HG03378 (cell line): Measurements from ENCODE around the gene RAPGEF2.
"Not testable (repeated sequence)": the region's sequence is repeated elsewhere in the genome, so short reads cannot be mapped to it uniquely, and the experiment has no call there.

Experiments
- ATAC-seq: cut with Tn5 transposase; IDR thresholded peaks from one replicate; pipeline ENCODE4 v1.9.1; 2021; ENCODE audit warnings: mild to moderate bottlenecking, moderate library complexity; ENCODE audit not compliant: unreplicated experiment

RAPGEF2 gene

GRCh38 chr4:159158083-159158617 lies 55.3 kb downstream of the RAPGEF2 start:
- ATAC-seq, result no peak

- no peak for ATAC-seq
Observed at GRCh38 chr4:159158985-159159384, 56.1 kb downstream of the RAPGEF2 start.

- no peak for ATAC-seq
Observed at GRCh38 chr4:159159611-159160010, 56.7 kb downstream of the RAPGEF2 start.

- ATAC-seq, result no peak
Observed at GRCh38 chr4:159160242-159160641, 57.4 kb downstream of the RAPGEF2 start.

- not testable (repeated sequence) for ATAC-seq
Observed at GRCh38 chr4:159161436-159161835, 58.6 kb downstream of the RAPGEF2 start.

- no peak for ATAC-seq
Observed at GRCh38 chr4:159162576-159162975, 59.7 kb downstream of the RAPGEF2 start.

- ATAC-seq, result no peak
Observed at GRCh38 chr4:159163521-159163920, 60.6 kb downstream of the RAPGEF2 start.

- peak; percentile 73 for ATAC-seq
Observed at GRCh38 chr4:159169404-159170302, 66.8 kb downstream of the RAPGEF2 start.

- no peak for ATAC-seq
Observed at GRCh38 chr4:159171287-159171686, 68.4 kb downstream of the RAPGEF2 start.

- no peak for ATAC-seq
Observed at GRCh38 chr4:159173886-159174285, 71.0 kb downstream of the RAPGEF2 start.

GRCh38 chr4:159174645-159175084 lies 71.8 kb downstream of the RAPGEF2 start:
- no peak for ATAC-seq

GRCh38 chr4:159175085-159175988 lies 72.5 kb downstream of the RAPGEF2 start:
- peak; percentile 60 for ATAC-seq

GRCh38 chr4:159175989-159176375 lies 73.1 kb downstream of the RAPGEF2 start:
- no peak for ATAC-seq

GRCh38 chr4:159177265-159178150 lies 74.6 kb downstream of the RAPGEF2 start:
- peak; percentile 49 for ATAC-seq

GRCh38 chr4:159178151-159178546 lies 75.3 kb downstream of the RAPGEF2 start:
- ATAC-seq, result no peak

GRCh38 chr4:159178979-159179969 lies 76.4 kb downstream of the RAPGEF2 start:
- no peak for ATAC-seq

- ATAC-seq, result not testable (repeated sequence)
Observed at GRCh38 chr4:159183885-159184605, 81.2 kb downstream of the RAPGEF2 start.

- ATAC-seq, result no peak
Observed at GRCh38 chr4:159185591-159186023, 82.7 kb downstream of the RAPGEF2 start.
